Heart right ventricle (tissue), 16 donors: ENCODE data around the gene DRAP1. TPM values are rescaled to one million over a fixed set of nuclear protein-coding genes. Genes with fewer than 3 reads are reported as not detected.

ENCODE experiments used
- ATAC-seq, 8 donors: fragments of 200-7000 bp; cut with Tn5 transposase; one replicate each; pipeline ENCODE4 v1.9.1; 2020; ENCODE audit warnings: mild to moderate bottlenecking in 8 of 8, moderate library complexity in 8 of 8, moderate number of reproducible peaks in 1 of 8
- DNase-seq, 2 donors: peaks; one replicate each; pipeline ENCODE4 v3.0.0-alpha.2; 2020
- H3K27ac ChIP-seq, 10 donors: fragments of 200-600 bp; sonication (generic) in 2 of 10; one replicate each; pipeline versions ENCODE4 v1.5.0 to v1.8.0; 2020 to 2022; ENCODE audit warnings: mild to moderate bottlenecking in 3 of 10
- H3K27me3 ChIP-seq, 7 donors: fragments of 200-600 bp; one replicate each; pipeline ENCODE4 v1.8.0; 2021 to 2022; ENCODE audit warnings: mild to moderate bottlenecking in 2 of 7
- H3K36me3 ChIP-seq, 9 donors: fragments of 200-600 bp; sonication (generic) in 1 of 9; one replicate each; pipeline versions ENCODE4 v1.5.0 to v1.8.0; 2020 to 2022; ENCODE audit warnings: mild to moderate bottlenecking in 2 of 9
- H3K4me1 ChIP-seq, 9 donors: fragments of 200-600 bp; sonication (generic) in 1 of 9; one replicate each; pipeline versions ENCODE4 v1.5.0 to v1.8.0; 2020 to 2022; ENCODE audit warnings: mild to moderate bottlenecking in 4 of 9
- H3K4me3 ChIP-seq, 10 donors: fragments of 200-600 bp; sonication (generic) in 2 of 10; one replicate each; pipeline versions ENCODE4 v1.5.0 to v1.8.0; 2020 to 2022; ENCODE audit warnings: mild to moderate bottlenecking in 7 of 10, moderate library complexity in 2 of 10
- H3K9me3 ChIP-seq, 11 donors: fragments of 200-600 bp in 10 of 11; sonication (generic) in 2 of 11; one replicate each; pipeline versions ENCODE4 v1.5.0 to v1.8.0; 2013 to 2022; ENCODE audit warnings: mild to moderate bottlenecking in 2 of 11, control low read depth in 1 of 11, moderate library complexity in 1 of 11
- CTCF ChIP-seq, 9 donors: fragments of 200-600 bp; sonication (generic) in 2 of 9; IDR thresholded peaks; one replicate each; pipeline versions ENCODE4 v1.5.0 to v1.8.0; 2021 to 2022; ENCODE audit warnings: antibody characterized with exemption in 9 of 9, mild to moderate bottlenecking in 5 of 9, moderate library complexity in 1 of 9
- whole genome bisulfite sequencing, 2 donors: extraction: QIAGEN DNeasy Blood & Tissue Kit; methylation state at CpG; one replicate each; pipeline ENCODE4 v1.1.7; 2013; ENCODE audit warnings: inconsistent platforms in 1 of 2; 5-methylcytosine and 5-hydroxymethylcytosine counted together
- intact Hi-C, 10 donors: fragments of 100-400 bp; cut with DNase I; formaldehyde crosslinking; loops; one replicate each; pipeline versions ENCODE4 v1.11.1 to v1.14.2; 2022
- polyA plus RNA-seq, 2 donors: library from polyadenylated mRNA; stranded (reverse); fragments of 200-250 nt; gene quantifications; one replicate each; pipeline ENCODE4 v1.2.3, GENCODE V29; 2013
- total RNA-seq, 10 donors: library from RNA; stranded (reverse); fragmentation: NEBNext Ultra II Directional in 3 of 10; extraction: Animal tissue kit (Norgen Biotek cat#: 25700) in 3 of 10; gene quantifications; one replicate each; pipeline versions ENCODE4 v1.2.1 to v1.2.4, GENCODE V29; 2021 to 2023
- donor health status: Arrhythmogenic right ventricular cardiomyopathy.
- donor health status: ischemic (EF 13 %, LVEDD 7.1; RV severe dilation, severe dysfunction).
- donor health status: healthy with polysubstance abuse.
- donor health status: DM: no; HTN: yes; CAD: no.
- donor health status: DM: no; HTN: no; CAD: no.
- donor health status: ischemic (EF 25% LVEDD 6.9; RV normal size, moderate dysfunction).
- donor health status: ischemic (EF 25% LVEDD 5.7; RV mildly dilated, moderate dysfunction).
- donor health status: healthy.
- donor health status: DM: yes; HTN: yes; CAD: no.
- donor health status: Ischemic cardiomyopathy.
- donor health status: ischemic (EF 35%, LVEDD 5.7; RV mildly dilated, moderate dysfunction).
- donor health status: nonischemic (EF 11% LVEDD 7.7; RV severe dilation, severe dysfunction).
- donor health status: DM: yes; HTN: yes; CAD: no.
- donor health status: PGD.
- donor health status: ischemic (EF 29% LVEDD 5.4; RV normal size, mild dysfunction).
- donor health status: nonischemic (EF 23%, LVEDD 6.1; RV moderate dilation, normal function).

DRAP1 gene
- total and polyA plus RNA-seq, 12 donors: 69.4 to 210 (median 98.8) TPM

- peaks cover 7 to 38% (median 27%) of the 10 kb centered on the region in 9 donors for H3K4me1 ChIP-seq
- no peak for TF ChIP-seq CTCF (IDR thresholded peaks at IDR 0.05)
- peaks cover 0 to 6% (median 0%) of the 10 kb centered on the region in 9 donors for H3K36me3 ChIP-seq
- DNase-seq (no peak), ATAC-seq (no peak)
- intact Hi-C loops: no loop called here
- peak overlapping the region; percentile 41 to 79 (median 61) for H3K4me3 ChIP-seq
- 29 to 33% methylated on average over 21 to 28 of the region's 28 CpGs for WGBS, 2 donors
- peak overlapping the region in 6 of 10 donors; percentile 10 to 93 (median 62) for H3K27ac ChIP-seq
- H3K27me3 ChIP-seq: peaks cover 0 to 9% (median 4%) of the 10 kb centered on the region in 7 donors
- H3K9me3 ChIP-seq: no peaks in the 10 kb centered on the region
Observed at GRCh38 chr11:65898656-65899355, 20.4 kb upstream of the DRAP1 start.

- Histone ChIP-seq H3K36me3 (peaks cover 0 to 6% (median 0%) of the 10 kb centered on the region in 9 donors), H3K27ac (peak overlapping the region in 7 of 10 donors; percentile 10 to 93 (median 61)), H3K4me3 (peak overlapping the region; percentile 41 to 79 (median 61)), H3K9me3 (no peaks in the 10 kb centered on the region), H3K27me3 (peaks cover 0 to 9% (median 4%) of the 10 kb centered on the region in 7 donors), H3K4me1 (peaks cover 7 to 30% (median 19%) of the 10 kb centered on the region in 9 donors)
- no peak for TF ChIP-seq CTCF (IDR thresholded peaks at IDR 0.05)
- ATAC-seq (peak; percentile 22 to 79 (median 64)), DNase-seq (peak; percentile 51 to 62)
- 2% methylated on average over 65 to 78 of the region's 78 CpGs for WGBS, 2 donors
- intact Hi-C loops: no loop called here
Observed at GRCh38 chr11:65899356-65900124, 19.7 kb upstream of the DRAP1 start.

- ATAC-seq (peak; percentile 88 to 95 (median 91)), DNase-seq (peak; percentile 86 to 88)
- Histone ChIP-seq H3K4me1 (peaks cover 6 to 25% (median 17%) of the 10 kb centered on the region in 9 donors), H3K36me3 (peaks cover 0 to 6% (median 0%) of the 10 kb centered on the region in 9 donors), H3K27me3 (peaks cover 0 to 9% (median 4%) of the 10 kb centered on the region in 7 donors), H3K27ac (peak within 1 kb of the TSS in 7 of 10 donors; percentile 10 to 93 (median 61)), H3K9me3 (no peaks in the 10 kb centered on the region), H3K4me3 (peak within 1 kb of the TSS; percentile 41 to 79 (median 61))
- TF ChIP-seq CTCF (IDR thresholded peaks at IDR 0.05): peak in 1 of 9 donors; percentile 9
- intact Hi-C loops: no loop called here
- 2% methylated on average over 74 to 80 of the region's 80 CpGs for WGBS, 2 donors
Observed at GRCh38 chr11:65900125-65900898, 18.9 kb upstream of the DRAP1 start, which contains the start of gene FOSL1. Gene FOSL1, minus strand, starts transcription at chr11:65900388. Its CDS starts 49 bp downstream, at chr11:65900339.

GRCh38 chr11:65900899-65901180 lies 18.4 kb upstream of the DRAP1 start:
- no peak for TF ChIP-seq CTCF (IDR thresholded peaks at IDR 0.05)
- WGBS, 2 donors: 69 to 73% methylated on average over 11 of the region's 11 CpGs
- ATAC-seq (no peak), DNase-seq (no peak)
- intact Hi-C loops: no loop called here
- peak overlapping the region in 3 of 10 donors; percentile 64 to 93 (median 83) for H3K27ac ChIP-seq
- H3K36me3 ChIP-seq: peaks cover 0 to 3% (median 0%) of the 10 kb centered on the region in 9 donors
- no peaks in the 10 kb centered on the region for H3K9me3 ChIP-seq
- peaks cover 0 to 9% (median 4%) of the 10 kb centered on the region in 7 donors for H3K27me3 ChIP-seq
- H3K4me1 ChIP-seq: peaks cover 6 to 25% (median 17%) of the 10 kb centered on the region in 9 donors
- H3K4me3 ChIP-seq: peak overlapping the region in 7 of 10 donors; percentile 54 to 72 (median 63)
